ENCODE results near the gene FMN2. TPM values are rescaled to one million over a fixed set of nuclear protein-coding genes. Genes with fewer than 3 reads are reported as not detected.

FMN2 gene
- total RNA-seq, 1 donor from 2014 or later = not detected

DNA sequence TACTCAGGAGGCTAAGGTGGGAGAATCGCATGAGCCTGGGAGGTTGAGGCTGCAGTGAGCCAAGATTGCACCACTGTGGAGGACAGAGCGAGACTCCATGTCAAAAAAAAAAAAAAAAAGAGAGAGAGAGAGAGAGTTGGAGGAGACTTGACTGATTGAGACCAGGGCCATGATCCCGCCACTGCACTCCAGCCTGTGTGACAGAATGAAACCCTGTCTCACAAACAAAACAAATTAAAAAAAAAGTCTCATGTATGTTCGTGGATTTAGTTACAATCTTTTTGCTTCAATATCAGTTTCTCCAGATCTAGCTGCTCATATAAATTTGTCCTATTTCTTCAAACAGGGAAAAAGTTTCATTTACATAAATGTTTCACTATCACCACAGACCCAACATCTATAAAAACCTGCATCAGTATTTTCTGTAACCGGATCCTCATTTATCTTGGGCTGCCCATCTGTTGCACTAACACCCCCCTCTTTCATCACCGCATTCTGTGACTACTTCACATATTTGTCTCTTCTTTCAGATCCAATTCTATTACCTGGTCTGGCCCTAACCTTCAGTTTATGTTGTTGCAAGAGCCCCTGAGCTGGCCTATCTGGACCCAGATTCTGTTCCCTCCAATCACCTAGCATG, 393.2 kb downstream of the FMN2 start:
- POLR2A ChIA-PET = no interaction called here
- intact Hi-C loops (cut with micrococcal nuclease) = no loop called here
- no peak overlapping the region for H3K4me3 Mint-ChIP-seq
- no peak for DNase-seq
- no peaks in the 10 kb centered on the region for H3K4me1 Mint-ChIP-seq
- no peaks in the 10 kb centered on the region for H3K36me3 Mint-ChIP-seq (ENCODE audit: low read depth)
- TF ChIP-seq, protein P1, sequence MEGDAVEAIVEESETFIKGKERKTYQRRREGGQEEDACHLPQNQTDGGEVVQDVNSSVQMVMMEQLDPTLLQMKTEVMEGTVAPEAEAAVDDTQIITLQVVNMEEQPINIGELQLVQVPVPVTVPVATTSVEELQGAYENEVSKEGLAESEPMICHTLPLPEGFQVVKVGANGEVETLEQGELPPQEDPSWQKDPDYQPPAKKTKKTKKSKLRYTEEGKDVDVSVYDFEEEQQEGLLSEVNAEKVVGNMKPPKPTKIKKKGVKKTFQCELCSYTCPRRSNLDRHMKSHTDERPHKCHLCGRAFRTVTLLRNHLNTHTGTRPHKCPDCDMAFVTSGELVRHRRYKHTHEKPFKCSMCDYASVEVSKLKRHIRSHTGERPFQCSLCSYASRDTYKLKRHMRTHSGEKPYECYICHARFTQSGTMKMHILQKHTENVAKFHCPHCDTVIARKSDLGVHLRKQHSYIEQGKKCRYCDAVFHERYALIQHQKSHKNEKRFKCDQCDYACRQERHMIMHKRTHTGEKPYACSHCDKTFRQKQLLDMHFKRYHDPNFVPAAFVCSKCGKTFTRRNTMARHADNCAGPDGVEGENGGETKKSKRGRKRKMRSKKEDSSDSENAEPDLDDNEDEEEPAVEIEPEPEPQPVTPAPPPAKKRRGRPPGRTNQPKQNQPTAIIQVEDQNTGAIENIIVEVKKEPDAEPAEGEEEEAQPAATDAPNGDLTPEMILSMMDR (IDR thresholded peaks at IDR 0.05) = no peak
- peaks cover 2% of the 10 kb centered on the region for H3K9me3 Mint-ChIP-seq
- ATAC-seq (ENCODE audit: low read depth) = no peak
- no peaks in the 10 kb centered on the region for H3K27me3 Mint-ChIP-seq
- no peak overlapping the region for H3K27ac Mint-ChIP-seq
- CTCF ChIA-PET = no interaction called here

GRCh38 chr1:240486611-240487010, 394.9 kb downstream of the FMN2 start:
- intact Hi-C loops (cut with micrococcal nuclease) = no loop called here
- ATAC-seq (ENCODE audit: low read depth) (no peak), DNase-seq (no peak)
- ChIA-PET CTCF (no interaction called here), POLR2A (no interaction called here)
- no peak overlapping the region for H3K27ac Mint-ChIP-seq
- no peaks in the 10 kb centered on the region for H3K27me3 Mint-ChIP-seq
- no peak overlapping the region for H3K4me3 Mint-ChIP-seq
- TF ChIP-seq, protein P1 (IDR thresholded peaks at IDR 0.05) = no peak
- no peaks in the 10 kb centered on the region for H3K4me1 Mint-ChIP-seq
- peaks cover 4% of the 10 kb centered on the region for H3K9me3 Mint-ChIP-seq
- no peaks in the 10 kb centered on the region for H3K36me3 Mint-ChIP-seq (ENCODE audit: low read depth)

DNA sequence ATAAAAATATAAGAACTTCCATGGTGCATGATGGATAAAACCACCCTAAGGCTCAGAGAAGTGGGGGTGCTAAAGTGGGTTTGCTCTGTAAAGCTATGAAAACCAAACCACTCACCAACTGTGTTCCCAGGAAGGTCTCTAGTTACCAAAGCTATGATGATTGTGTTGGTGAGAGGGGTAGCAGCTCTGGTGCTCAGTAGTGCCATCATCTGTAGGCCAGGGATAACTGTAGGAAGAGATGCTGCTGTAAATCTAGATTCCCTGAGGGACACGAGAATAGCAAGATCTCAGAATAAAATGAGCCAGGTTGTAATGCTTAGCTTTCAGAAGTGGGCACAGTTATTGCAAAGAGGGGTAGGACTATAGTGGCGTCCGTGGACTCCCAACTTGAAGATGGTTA, 395.8 kb downstream of the FMN2 start:
- Mint-ChIP-seq H3K4me3 (no peak overlapping the region), H3K27ac (no peak overlapping the region), H3K9me3 (peaks cover 7% of the 10 kb centered on the region), H3K27me3 (no peaks in the 10 kb centered on the region), H3K4me1 (no peaks in the 10 kb centered on the region), H3K36me3 (ENCODE audit: low read depth) (no peaks in the 10 kb centered on the region)
- ChIA-PET CTCF (no interaction called here), POLR2A (no interaction called here)
- ATAC-seq (ENCODE audit: low read depth) (no peak), DNase-seq (no peak)
- TF ChIP-seq, protein P1 (IDR thresholded peaks at IDR 0.05) = no peak
- intact Hi-C loops (cut with micrococcal nuclease) = no loop called here

GRCh38 chr1:240491156-240491555, 399.5 kb downstream of the FMN2 start:
- peaks cover 7% of the 10 kb centered on the region for H3K9me3 Mint-ChIP-seq
- CTCF ChIA-PET = no interaction called here
- no peaks in the 10 kb centered on the region for H3K4me1 Mint-ChIP-seq
- H3K4me3 Mint-ChIP-seq = no peak overlapping the region
- H3K27me3 Mint-ChIP-seq = no peaks in the 10 kb centered on the region
- H3K27ac Mint-ChIP-seq = no peak overlapping the region
- ATAC-seq (ENCODE audit: low read depth) = no peak
- intact Hi-C loops (cut with micrococcal nuclease) = no loop called here
- POLR2A ChIA-PET = no interaction called here
- TF ChIP-seq, protein P1 (IDR thresholded peaks at IDR 0.05) = no peak
- no peak for DNase-seq
- no peaks in the 10 kb centered on the region for H3K36me3 Mint-ChIP-seq (ENCODE audit: low read depth)

DNA sequence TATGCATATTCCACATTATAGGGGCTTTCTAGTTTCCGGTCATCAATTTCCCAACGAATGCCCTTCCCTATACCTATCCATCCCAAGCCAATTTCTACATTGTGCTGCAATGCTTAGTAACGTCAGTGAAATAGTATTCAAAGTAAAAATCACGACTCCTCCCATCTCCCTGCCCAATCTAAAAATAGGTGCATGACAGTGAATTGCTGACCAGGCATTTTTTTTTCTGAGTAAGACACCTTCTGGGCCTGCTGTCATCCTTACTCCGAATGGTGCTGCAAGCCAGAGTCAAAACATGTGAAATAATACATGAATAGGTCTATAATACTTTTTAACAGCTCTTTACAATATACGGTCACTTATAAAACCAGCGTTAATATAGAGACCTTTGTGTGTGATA, 400.1 kb downstream of the FMN2 start:
- TF ChIP-seq, protein P1 (IDR thresholded peaks at IDR 0.05) = no peak
- Mint-ChIP-seq H3K4me3 (no peak overlapping the region), H3K36me3 (ENCODE audit: low read depth) (no peaks in the 10 kb centered on the region), H3K9me3 (peaks cover 7% of the 10 kb centered on the region), H3K27ac (no peak overlapping the region), H3K4me1 (no peaks in the 10 kb centered on the region), H3K27me3 (no peaks in the 10 kb centered on the region)
- intact Hi-C loops (cut with micrococcal nuclease) = no loop called here
- DNase-seq (no peak), ATAC-seq (ENCODE audit: low read depth) (no peak)
- ChIA-PET POLR2A (no interaction called here), CTCF (no interaction called here)
